Testis (tissue), 3 donors: Measurements from ENCODE around the gene CARTPT. TPM values are rescaled to one million over a fixed set of nuclear protein-coding genes. Genes with fewer than 3 reads are reported as not detected.

Source experiments
- DNase-seq: peaks from one replicate; pipeline ENCODE4 v3.0.0-alpha.2; 2019
- H3K27ac ChIP-seq, 2 donors: fragments of 200-600 bp; sonication (generic); one replicate each; pipeline ENCODE4 v1.5.1; 2019
- H3K27me3 ChIP-seq: fragments of 200-600 bp; sonication (generic); one replicate; pipeline ENCODE4 v1.5.1; 2019
- H3K36me3 ChIP-seq: fragments of 200-600 bp; sonication (generic); one replicate; pipeline ENCODE4 v1.5.1; 2017; ENCODE audit warnings: low read depth; ENCODE audit errors: missing control alignments
- H3K4me1 ChIP-seq: fragments of 200-600 bp; sonication (generic); one replicate; pipeline ENCODE4 v1.5.1; 2019
- H3K4me3 ChIP-seq, 2 donors: fragments of 200-600 bp; sonication (generic); one replicate each; pipeline ENCODE4 v1.5.1; 2017 to 2019
- H3K9me3 ChIP-seq: fragments of 200-600 bp; sonication (generic); one replicate; pipeline ENCODE4 v1.5.1; 2017
- CTCF ChIP-seq, 3 experiments: fragments of 450-650 bp in 2 of 3; fragments of 200-600 bp in 1 of 3; sonication (generic) in 1 of 3; IDR thresholded peaks; one replicate each; pipeline ENCODE4 v1.5.1; 2016 to 2019; ENCODE audit warnings: antibody characterized with exemption in 3 of 3, mild to moderate bottlenecking in 2 of 3, moderate library complexity in 1 of 3
- POLR2A ChIP-seq: fragments of 450-650 bp; IDR thresholded peaks from one replicate; pipeline ENCODE4 v1.6.1; 2017; ENCODE audit warnings: antibody characterized with exemption, mild to moderate bottlenecking, moderate library complexity
- WGBS, 2 donors: methylation state at CpG; one replicate each; pipeline ENCODE4 v1.1.5; 2018; 5-methylcytosine and 5-hydroxymethylcytosine counted together
- intact Hi-C: fragments of 100-400 bp; cut with DNase I; formaldehyde crosslinking; loops from one replicate; pipeline ENCODE4 v1.15.1; 2023; ENCODE audit warnings: low total_unique reads
- polyA plus RNA-seq: library from polyadenylated mRNA; stranded (reverse); fragments of 350-450 nt; fragmentation: Illumina TruSeq; extraction: RNeasy Lipid Tissue Mini Kit (QIAGEN cat#74804); gene quantifications from one replicate; pipeline ENCODE4 v1.2.3, GENCODE V29; 2014; ENCODE audit warnings: low read depth, low replicate concordance; ENCODE audit not compliant: insufficient read depth
- total RNA-seq, 2 donors: library from RNA; depleted of rRNA; stranded (reverse); fragments of >200 nt; gene quantifications; one replicate each; pipeline ENCODE4 v1.2.3, GENCODE V29; 2016

CARTPT gene
- total and polyA plus RNA-seq, 3 donors from 2014 or later, result 15.0 to 35.8 (median 18.2) TPM

- Histone ChIP-seq H3K4me1 (no peaks in the 10 kb centered on the region), H3K27ac (no peak overlapping the region), H3K9me3 (no peaks in the 10 kb centered on the region), H3K36me3 (no peaks in the 10 kb centered on the region), H3K27me3 (no peaks in the 10 kb centered on the region), H3K4me3 (no peak overlapping the region)
- WGBS, 2 donors, result 54 to 55% methylated on average over 4 of the region's 4 CpGs
- no peak for DNase-seq
- intact Hi-C loops, result no loop called here
- no peak for TF ChIP-seq POLR2A
- TF ChIP-seq CTCF (IDR thresholded peaks at IDR 0.05), result no peak
Measured at GRCh38 chr5:71703941-71704340, 15.1 kb upstream of the CARTPT start.

GRCh38 chr5:71705421-71705820 is 13.7 kb upstream of the CARTPT start:
- TF ChIP-seq CTCF (IDR thresholded peaks at IDR 0.05) (no peak), POLR2A (no peak)
- Histone ChIP-seq H3K9me3 (no peaks in the 10 kb centered on the region), H3K27me3 (no peaks in the 10 kb centered on the region), H3K36me3 (no peaks in the 10 kb centered on the region), H3K4me3 (no peak overlapping the region), H3K27ac (no peak overlapping the region), H3K4me1 (no peaks in the 10 kb centered on the region)
- intact Hi-C loops, result no loop called here
- WGBS, 2 donors, result 91 to 93% methylated on average over 5 of the region's 5 CpGs
- DNase-seq, result no peak

GRCh38 chr5:71706906-71707305 is 12.2 kb upstream of the CARTPT start:
- no peaks in the 10 kb centered on the region for H3K9me3 ChIP-seq
- DNase-seq, result no peak
- H3K36me3 ChIP-seq, result no peaks in the 10 kb centered on the region
- no peaks in the 10 kb centered on the region for H3K27me3 ChIP-seq
- H3K4me3 ChIP-seq, result no peak overlapping the region
- WGBS, 2 donors, result 46 to 54% methylated on average over 3 of the region's 3 CpGs
- intact Hi-C loops, result no loop called here
- no peak overlapping the region for H3K27ac ChIP-seq
- no peaks in the 10 kb centered on the region for H3K4me1 ChIP-seq
- TF ChIP-seq POLR2A, result no peak
- no peak for TF ChIP-seq CTCF (IDR thresholded peaks at IDR 0.05)

- TF ChIP-seq CTCF (IDR thresholded peaks at IDR 0.05), result no peak
- TF ChIP-seq POLR2A, result no peak
- H3K4me3 ChIP-seq, result no peak overlapping the region
- no peak for DNase-seq
- WGBS, 2 donors, result 76 to 87% methylated on average over 4 of the region's 4 CpGs
- H3K36me3 ChIP-seq, result no peaks in the 10 kb centered on the region
- H3K27me3 ChIP-seq, result no peaks in the 10 kb centered on the region
- no peaks in the 10 kb centered on the region for H3K9me3 ChIP-seq
- H3K27ac ChIP-seq, result no peak overlapping the region
- intact Hi-C loops, result no loop called here
- no peaks in the 10 kb centered on the region for H3K4me1 ChIP-seq
Measured at GRCh38 chr5:71711610-71712009, 7.5 kb upstream of the CARTPT start.

GRCh38 chr5:71714911-71715310 is 4.2 kb upstream of the CARTPT start:
- H3K27me3 ChIP-seq, result no peaks in the 10 kb centered on the region
- no peaks in the 10 kb centered on the region for H3K36me3 ChIP-seq
- H3K9me3 ChIP-seq, result no peaks in the 10 kb centered on the region
- no peak overlapping the region for H3K4me3 ChIP-seq
- H3K27ac ChIP-seq, result no peak overlapping the region
- WGBS, 2 donors, result 28 to 47% methylated on average over 2 of the region's 2 CpGs
- TF ChIP-seq CTCF (IDR thresholded peaks at IDR 0.05), result no peak
- no peak for TF ChIP-seq POLR2A
- DNase-seq, result no peak
- H3K4me1 ChIP-seq, result no peaks in the 10 kb centered on the region
- intact Hi-C loops, result no loop called here
